ENCODE data around the gene CD82. TPM values are rescaled to one million over a fixed set of nuclear protein-coding genes. Genes with fewer than 3 reads are reported as not detected.

The CD82 gene
- total RNA-seq, 4 donors from 2014 or later = 10.2 to 26.3 (median 20.8) TPM

GRCh38 chr11:44625759-44626523 lies 60.5 kb downstream of the CD82 start:
- TF ChIP-seq CTCF (IDR thresholded peaks at IDR 0.05) (no peak), POLR2A (IDR thresholded peaks at IDR 0.05) (no peak)
- no peaks in the 10 kb centered on the region for H3K27me3 ChIP-seq
- no peak overlapping the region for H3K4me3 ChIP-seq
- intact Hi-C loops (cut with DNase I; ENCODE audit: low total_unique reads) = no loop called here
- peak in 1 of 2 donors; percentile 15 for DNase-seq
- no peaks in the 10 kb centered on the region for H3K9me3 ChIP-seq
- H3K27ac ChIP-seq = no peak overlapping the region
- no peaks in the 10 kb centered on the region for H3K4me1 ChIP-seq
- H3K36me3 ChIP-seq = no peaks in the 10 kb centered on the region

- peak in 1 of 2 donors; percentile 8 for DNase-seq
- intact Hi-C loops (cut with DNase I; ENCODE audit: low total_unique reads) = no loop called here
- no peaks in the 10 kb centered on the region for H3K9me3 ChIP-seq
- no peaks in the 10 kb centered on the region for H3K4me1 ChIP-seq
- no peak overlapping the region for H3K4me3 ChIP-seq
- no peaks in the 10 kb centered on the region for H3K36me3 ChIP-seq
- H3K27ac ChIP-seq = no peak overlapping the region
- no peaks in the 10 kb centered on the region for H3K27me3 ChIP-seq
- no peak for TF ChIP-seq POLR2A (IDR thresholded peaks at IDR 0.05)
- no peak for TF ChIP-seq CTCF (IDR thresholded peaks at IDR 0.05)
Observed at GRCh38 chr11:44626645-44627044, 61.2 kb downstream of the CD82 start.

GRCh38 chr11:44627165-44627789 lies 61.8 kb downstream of the CD82 start:
- Histone ChIP-seq H3K27me3 (no peaks in the 10 kb centered on the region), H3K27ac (peak overlapping the region; percentile 65 to 68), H3K4me3 (no peak overlapping the region), H3K36me3 (no peaks in the 10 kb centered on the region), H3K4me1 (no peaks in the 10 kb centered on the region), H3K9me3 (no peaks in the 10 kb centered on the region)
- intact Hi-C loops (cut with DNase I; ENCODE audit: low total_unique reads) = no loop called here
- TF ChIP-seq POLR2A (IDR thresholded peaks at IDR 0.05) (no peak), CTCF (IDR thresholded peaks at IDR 0.05) (no peak)
- no peak for DNase-seq

GRCh38 chr11:44627911-44628729 lies 62.7 kb downstream of the CD82 start:
- Histone ChIP-seq H3K27me3 (no peaks in the 10 kb centered on the region), H3K27ac (peak overlapping the region; percentile 65 to 68), H3K9me3 (no peaks in the 10 kb centered on the region), H3K4me1 (no peaks in the 10 kb centered on the region), H3K4me3 (no peak overlapping the region), H3K36me3 (no peaks in the 10 kb centered on the region)
- intact Hi-C loops (cut with DNase I; ENCODE audit: low total_unique reads) = no loop called here
- TF ChIP-seq CTCF (IDR thresholded peaks at IDR 0.05) (peak in 1 of 4 experiments; percentile 2), POLR2A (IDR thresholded peaks at IDR 0.05) (no peak)
- DNase-seq = peak; percentile 77 to 78
